HG02623 (cell line): ENCODE data around the gene BAG5.

Experiments used
- ATAC-seq: cut with Tn5 transposase; IDR thresholded peaks from one replicate; pipeline ENCODE4 v1.9.1; 2021; ENCODE audit warnings: moderate library complexity; ENCODE audit not compliant: unreplicated experiment

Gene BAG5

DNA sequence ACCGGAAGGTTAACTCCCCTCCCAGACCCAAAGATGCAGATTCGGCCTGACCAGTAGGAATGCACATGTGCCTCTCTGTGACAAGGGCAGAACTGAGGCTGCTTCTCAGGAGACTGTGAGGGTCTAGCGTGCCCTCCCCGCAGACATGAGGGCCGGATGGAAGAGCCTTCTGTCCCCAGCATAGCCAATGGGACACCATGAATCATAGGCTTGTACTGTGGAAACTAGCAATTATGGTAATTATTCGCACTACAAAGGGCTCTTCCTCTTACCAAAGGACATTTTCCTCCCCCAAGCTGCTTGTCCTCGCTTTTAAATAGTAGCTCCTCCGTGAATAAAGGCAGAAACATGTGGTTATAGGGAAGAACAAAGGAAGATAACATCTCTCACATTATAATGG is 6.5 kb upstream of the BAG5 start:
- no peak for ATAC-seq

DNA sequence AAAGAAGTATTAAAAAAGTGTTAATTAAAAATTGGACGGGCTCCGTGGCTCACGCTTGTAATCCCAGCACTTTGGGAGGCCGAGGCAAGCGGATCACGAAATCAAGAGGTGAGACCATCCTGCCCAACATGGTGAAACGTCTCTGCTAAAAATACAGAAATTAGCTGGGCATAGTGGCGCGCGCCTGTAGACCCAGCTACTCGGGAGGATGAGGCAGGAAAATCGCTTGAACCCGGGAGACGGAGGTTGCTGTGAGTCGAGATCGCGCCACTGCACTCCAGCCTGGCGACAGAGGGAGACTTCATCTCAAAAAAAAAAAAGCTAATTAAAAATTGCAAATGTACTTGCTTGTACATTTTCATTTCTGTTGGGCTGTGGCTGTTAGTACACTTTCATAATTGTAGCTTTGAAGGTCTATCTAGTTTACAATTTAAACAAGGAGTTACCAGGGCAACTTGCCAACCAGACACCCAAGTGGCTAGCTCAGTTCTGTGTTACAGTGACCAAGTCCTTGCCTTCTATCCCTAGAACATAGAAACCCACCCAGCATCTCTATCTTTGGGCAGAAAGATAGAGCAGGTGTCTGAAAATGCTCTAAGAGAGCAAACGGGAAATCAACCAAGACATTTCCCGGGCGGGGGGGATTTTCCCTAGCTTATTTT is 1.5 kb upstream of the BAG5 start:
- ATAC-seq: no peak

DNA sequence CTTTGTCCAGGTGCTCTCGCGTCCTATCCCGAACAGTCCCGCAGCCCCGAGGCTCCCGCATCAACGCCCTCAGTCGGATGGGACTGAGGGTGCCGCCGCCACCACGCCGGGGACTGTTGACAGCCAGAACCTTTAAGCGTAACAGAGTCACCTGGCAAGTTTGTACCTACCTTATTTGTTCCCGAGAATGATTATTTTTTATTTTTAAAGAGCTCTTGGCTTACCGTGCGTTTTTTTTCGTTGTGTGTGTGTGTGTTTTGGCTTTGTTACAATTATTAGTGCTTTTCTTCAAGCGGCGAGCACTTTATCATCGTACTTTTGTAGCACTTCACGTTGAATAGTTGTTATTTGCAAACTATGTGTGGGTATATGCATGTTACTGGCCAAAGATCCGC is 766 bp upstream of the BAG5 start:
- ATAC-seq: no peak

DNA sequence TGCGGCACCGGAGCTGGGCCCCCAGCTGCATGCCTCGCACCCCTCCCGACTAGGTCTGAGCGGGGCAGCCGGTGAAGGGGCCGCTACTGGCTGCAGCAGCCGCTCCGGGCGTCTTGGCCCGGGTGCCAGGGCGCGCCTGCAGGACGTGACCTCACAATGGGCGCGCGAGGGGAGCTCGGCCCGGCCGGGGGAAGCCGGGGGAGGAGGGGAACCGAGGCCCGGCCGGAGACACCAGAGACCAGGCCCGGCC is 353 bp downstream of the BAG5 start:
- ATAC-seq: peak; percentile 24

DNA sequence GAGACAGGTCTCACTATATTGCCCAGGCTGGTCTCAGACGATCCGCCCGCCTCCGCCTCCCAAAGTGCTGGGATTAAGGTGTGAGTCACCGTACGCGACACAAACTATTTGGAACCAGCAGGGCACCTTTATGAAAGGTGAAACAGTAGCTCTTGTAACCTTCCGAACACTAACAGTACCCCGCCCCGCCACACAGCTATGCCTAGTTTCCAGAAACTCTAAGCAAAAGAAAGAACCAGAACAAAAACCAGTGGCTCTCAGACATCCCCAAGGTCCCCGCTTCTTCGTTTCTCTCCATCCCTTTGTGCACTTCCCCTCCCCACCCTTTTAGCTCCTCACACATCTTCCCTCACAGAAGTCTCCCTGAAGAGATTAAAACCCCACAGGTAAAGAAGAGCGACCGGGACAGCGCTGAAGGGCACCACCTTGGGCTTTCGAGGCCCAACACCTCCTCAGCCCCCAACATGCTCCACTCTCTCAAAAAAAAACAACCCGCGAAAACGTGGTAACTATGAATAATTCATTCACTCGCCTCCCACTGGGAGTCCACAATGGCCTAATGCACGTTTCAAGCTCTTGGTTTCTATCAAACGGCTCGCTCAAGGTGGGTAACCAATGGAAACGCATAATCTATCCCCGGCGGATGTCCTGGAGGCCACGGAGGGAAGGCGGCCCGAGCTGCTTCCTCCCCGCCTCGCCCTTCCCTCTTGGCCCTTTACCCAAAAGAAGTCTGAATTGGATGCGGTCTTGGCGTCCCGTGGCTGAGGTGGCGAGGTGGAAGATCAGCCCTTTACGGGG is 877 bp downstream of the BAG5 start:
- ATAC-seq: peak; percentile 23

DNA sequence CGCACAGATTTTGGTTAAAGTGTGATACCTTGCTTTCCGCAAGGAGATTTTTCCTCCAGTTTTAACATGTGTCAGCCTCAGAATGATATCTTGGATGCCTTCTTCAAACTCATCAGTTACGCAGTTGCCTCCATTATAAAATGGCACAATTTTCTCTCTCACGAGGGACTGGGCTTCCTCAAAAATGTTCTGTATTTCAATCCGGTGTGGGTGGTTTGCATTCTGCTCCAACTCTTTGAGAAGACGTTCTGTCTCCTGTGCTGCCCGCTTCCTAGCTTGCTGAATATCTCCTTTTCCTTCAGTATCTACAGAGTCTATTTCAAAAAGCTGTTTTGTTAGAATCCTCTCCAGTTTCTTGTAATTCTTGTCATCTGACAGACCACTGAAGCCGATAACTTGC is 1.8 kb downstream of the BAG5 start:
- ATAC-seq: no peak

DNA sequence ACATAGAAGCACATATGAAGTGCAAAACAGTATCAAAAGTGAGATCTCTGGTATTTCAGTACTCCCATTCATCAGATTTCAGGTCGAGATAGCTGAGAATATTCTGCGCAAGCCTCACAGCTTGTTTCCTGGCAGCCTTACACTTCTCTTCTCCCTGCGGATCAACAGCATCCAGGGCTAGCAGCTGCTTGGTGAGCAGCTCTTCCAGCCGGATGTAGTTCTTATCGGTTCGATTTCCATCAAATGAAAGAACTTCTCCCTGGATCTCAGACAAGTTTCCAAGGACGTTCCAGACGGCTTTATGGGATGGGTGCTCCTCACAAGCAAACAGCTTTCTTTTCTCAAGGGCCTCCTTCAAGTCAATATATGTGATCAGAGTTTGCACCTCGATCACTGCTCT is 2.7 kb downstream of the BAG5 start:
- ATAC-seq: no peak

DNA sequence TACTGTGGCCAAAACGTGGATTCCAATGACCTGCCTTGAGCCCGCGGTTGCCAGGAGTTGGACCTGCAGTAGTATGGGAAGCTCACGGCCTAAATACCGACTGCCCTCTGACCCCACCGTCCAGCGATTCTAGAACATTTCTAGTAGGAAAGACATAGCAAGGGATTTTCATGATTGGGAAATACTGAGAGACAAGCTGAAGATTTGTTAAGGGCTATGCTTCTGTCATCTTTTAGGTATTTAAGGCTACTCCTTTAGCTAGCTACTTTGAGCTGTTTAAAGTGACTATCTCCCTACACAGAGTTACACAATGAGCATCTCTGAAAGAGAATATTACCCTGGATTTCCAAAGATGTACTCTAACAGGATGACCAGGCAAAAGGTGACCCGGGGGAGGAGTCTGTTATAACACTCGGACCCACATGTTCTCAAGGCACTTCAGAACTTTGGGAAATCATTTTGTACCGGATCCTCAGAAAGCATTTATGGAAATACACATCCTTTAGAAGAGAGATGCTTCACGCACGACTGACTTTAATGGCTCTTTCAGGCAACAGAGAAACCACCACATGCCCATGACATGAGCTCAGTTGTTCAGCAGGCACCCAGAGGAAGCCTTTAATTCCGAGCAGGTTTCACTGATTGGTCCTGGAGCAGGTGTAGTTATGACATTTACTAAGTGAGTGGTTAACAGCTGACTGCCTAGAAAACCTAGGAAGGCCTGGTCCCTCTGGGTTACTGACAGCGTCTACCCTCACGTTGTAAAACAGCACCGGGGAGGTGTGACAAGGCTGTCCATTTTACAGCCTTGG is 4.2 kb downstream of the BAG5 start:
- ATAC-seq: no peak

DNA sequence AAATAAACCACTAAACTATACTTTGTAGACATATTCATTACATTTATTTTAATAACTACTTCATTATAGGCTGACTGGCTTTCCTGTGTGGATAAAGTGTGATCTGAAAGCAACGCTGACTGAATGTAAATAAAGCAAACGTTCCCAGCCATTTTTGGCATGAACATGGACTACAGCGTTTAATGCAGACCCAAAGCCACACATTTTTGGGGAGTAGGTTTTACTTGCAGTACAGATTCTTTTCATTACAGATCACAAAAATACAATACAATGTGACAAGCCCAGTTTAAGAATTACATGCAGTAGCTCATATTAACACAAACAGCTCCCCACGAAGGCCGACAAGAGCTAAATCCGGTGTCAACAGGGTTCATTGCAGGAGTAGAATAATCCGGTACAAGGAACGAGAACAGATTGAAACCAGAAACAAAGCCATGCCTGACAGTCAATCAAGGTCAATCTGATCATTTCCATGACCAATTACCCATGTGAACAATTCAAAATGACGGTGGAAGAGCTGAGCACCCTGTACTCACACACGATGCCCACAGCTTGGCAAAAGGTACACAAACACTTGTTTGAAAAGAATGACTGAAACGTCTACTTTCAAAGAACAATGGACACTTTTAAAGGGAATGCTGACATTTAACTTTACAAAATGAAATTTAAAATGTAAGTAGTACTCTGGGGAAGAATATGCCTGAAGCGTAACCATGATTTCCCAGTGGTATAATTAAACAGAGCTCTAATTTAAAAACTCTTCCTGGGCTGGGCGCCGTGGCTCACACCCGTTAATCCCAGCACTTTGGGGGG is 5.3 kb downstream of the BAG5 start:
- ATAC-seq: no peak

DNA sequence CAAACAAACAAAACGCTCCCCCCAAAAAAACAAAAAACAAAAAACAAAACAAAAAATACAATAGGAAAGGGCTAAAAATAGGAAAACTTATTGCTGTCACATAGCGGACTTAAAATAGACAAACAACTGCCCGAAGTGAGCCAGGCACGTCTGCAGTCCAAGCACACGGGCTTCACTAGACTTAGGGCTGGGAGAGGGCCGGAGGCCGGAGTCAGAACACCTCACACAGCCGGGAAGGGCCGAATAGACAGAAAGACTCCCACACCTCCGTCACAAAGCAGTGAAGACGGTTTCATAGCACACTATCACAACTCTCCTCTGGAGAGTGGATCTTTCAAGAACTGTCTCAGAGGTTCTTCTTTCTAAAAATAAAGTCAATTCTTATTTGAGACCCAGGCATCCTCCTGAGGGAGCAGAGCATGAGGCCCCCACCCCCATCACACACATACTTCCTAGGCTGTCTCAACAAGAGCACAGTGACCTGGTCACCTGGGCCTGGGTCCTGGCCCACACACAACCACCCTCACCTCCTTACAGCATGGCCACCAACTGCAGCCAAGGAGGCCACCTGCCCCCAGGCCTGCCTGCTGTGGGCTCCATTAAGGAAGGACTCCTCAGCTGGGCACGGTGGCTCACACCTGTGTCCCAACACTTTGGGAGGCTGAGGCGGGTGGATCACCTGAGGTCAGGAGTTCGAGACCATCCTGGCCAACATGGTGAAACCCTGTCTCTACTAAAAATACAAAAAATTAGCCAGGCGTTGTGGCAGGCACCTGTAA is 6.7 kb downstream of the BAG5 start:
- no peak for ATAC-seq

DNA sequence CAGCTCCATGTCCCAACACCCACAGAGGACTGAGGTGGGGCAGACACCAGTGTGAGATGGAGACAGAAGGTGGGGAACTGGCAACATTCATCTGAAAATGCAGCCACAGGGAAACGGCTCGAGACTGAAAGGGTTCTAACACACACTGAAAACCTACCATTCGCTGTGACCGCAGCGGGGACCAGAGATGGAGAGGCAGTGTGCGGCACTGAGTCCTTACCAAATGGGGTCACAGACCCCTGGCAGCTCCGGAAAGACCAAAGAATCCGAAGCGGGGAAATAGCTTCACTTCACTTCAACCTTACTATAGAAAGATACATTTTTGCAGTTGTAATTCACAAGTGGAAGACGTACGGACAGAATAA is 9.6 kb downstream of the BAG5 start:
- ATAC-seq: no peak

DNA sequence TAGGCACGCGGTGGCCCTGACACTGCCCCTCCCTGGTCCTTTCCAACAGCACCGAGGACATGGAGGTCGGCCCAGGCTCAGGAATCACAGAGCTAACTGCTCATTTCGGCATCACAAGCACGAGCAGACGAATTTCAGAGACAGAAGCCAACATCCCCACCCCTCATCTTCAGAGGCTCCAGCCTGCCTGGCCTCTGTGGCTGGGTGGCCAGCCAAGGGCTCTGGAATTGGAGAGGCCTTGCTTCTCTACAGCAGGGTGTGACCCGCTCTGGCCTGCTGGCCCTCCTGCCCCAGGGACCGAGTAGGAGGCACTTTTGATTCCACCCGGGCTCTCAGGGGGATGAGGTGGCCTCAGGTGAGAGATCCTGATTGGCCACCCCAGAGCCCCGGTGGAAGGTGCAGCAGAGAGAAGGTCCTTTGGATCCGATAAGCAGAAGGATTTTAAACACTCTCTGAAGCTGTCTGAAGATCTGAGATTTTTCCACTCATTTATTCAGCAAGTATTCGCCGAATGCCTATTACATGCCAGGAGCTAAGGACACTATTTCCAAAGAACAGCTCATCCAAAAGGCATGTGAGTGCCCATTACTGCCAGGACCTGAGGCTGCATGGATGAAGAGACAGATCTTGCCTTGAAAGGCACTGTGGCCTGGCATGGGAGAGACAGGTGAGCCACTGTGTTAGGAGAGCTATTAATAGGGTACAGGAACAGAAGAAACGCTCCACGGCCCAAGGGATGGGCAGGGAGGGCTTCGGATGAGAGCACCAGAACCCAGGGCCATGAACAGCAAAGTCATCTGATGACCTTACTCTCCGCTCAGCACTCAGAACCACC is 10.2 kb downstream of the BAG5 start:
- no peak for ATAC-seq

DNA sequence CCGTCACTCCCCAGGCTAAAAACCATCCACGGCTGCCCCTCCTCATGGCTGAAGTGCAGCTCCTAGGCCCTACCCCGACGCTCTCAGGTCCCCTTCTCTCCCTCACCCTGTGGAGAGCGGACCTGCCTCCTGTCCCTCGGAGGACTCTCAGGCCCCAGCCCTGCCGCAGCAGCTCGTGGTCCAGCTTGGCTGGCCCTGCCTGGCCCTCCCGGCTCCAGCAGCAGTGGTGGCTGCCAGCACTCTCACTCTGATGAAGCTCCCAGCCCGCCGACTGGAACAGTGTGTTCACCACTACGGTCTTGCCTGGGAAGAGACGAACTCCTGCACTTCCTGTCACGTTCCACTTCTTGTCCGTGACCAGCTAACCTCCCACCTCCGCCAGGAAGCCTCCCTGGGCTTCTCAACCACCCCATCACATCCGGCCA is 11.1 kb downstream of the BAG5 start:
- ATAC-seq: no peak

DNA sequence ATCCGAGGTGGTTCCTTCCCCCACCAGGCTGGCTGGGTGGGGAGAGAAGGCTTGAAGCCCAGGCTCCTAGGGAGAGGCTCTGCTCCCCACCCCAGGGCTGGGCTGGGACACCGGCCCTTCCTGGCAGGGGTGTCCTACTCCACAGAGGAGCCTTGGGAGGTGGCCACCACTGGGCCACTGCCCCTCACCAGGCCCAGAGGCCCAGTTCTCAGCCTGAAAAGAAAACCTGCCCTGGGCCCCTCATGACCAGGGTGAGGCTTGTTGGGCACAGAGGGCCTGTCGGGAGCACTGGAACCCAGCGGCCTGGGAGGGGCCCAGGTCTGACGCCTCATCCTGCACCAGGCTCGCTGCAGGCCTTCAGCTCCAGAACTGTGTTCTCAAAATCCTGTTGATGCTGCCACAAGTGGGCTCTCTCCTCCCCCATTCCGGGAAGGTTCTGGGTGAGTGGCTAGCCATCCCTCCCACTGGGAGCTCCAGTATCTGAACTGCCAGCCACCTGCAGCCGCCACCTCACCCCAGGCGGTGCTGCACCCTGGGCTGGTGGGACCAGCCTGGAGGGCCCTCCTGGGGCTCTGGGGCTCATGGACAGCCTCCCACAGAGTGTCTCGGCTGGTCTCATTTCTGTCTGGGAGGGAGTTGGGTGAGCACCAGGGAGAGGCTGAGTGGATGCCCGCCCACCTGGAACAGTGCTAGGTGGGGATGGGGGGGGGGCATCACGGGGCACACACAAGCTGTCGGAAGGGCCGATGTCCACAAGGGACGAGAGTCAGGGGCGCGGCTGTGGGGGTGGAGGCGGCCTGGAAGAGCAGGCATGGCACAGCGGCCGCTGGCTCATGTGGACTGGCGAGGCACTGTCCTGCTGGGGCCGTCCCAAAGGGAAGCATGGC is 11.8 kb downstream of the BAG5 start:
- ATAC-seq: no peak

DNA sequence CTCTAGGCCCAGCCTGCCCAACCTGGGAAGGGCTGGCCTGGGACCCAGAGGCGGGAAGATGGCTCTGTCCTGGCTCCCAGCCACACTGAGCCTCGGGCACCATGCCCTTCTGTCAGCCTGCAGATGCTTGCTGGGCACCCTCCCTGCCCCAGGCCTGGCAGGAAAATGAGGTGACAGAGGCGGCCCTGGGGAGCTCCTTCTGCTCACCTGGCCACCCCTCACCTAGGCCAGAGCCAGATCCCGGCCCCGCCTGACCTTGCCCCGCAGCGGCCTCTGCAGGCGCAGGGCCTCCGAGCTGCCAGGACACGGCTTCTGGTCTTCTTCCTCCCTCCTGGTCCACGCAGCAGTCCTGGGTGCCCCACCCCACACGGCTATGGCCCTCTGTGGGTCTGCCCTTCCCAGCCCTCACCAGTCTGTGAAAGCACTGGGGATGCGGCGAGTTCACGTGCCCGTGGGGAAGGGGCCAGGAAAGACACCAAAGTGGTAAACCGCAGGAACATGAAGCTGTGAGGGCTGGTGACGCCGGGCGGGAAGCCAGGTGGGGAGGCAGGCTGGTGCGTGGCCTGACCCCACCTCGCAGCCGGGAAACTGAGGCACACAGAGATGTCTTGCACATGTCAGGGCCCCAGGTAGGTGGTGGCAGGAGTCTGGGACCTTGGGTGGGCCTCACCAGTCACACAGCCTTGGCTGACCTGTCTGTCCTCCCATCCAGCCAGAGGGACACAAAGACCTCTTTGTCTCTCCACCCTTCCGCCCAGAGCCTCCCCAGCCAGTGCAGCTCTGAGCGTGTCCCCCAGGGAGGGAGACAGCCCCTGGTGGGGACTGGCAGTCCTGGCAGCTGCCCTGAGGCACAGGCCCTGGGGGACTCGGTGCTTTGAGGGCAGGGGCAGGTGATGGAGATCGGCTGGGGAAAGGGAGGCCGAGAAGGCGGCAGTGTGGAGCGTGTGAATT is 12.8 kb downstream of the BAG5 start:
- ATAC-seq: no peak

DNA sequence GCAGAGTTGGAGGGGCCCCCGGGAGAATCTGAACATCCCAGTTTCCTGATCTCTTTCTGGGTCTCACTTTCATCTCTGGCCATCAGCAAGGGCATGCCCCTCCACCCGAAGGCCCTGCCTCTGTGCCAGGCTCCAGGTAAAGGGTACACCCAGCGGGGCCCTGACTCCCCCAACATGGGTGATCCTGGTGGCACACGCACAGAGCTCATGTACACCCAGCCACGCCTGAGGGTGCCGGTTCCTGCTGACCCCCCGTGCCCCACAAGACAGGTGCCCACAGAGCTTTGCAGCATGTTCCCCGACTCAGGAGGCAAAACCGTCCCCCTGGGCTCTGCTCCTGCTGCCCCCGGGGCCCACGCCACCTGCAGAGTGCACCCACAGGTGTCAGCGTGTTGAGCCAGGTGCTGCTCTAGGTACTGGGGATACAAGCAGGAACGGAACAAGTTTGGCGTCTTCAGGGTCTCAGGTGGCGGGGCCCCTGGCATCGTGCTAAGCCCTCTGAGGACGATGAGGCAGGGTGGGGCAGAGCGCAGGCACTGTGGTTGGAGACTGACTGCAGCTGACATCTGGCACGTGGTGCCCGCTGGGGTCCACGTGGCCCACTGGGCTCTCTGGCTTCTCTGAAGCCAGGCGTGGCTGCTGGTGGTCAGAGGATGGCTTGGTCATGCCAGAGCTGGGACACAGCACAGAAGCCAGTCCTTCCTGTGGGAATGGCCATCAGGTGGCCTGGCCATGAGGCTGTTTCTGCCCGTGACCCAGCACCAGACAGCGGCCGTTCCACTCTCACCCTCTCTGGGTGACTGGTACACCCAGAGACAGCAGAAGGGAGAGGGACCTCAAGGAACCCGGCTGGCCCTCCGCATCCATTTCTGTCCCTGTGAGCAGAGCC is 13.8 kb downstream of the BAG5 start:
- ATAC-seq: no peak
